OCI-LY3 (cell line): ENCODE measurements around the gene MSX2.

ENCODE experiments used
- H2AFZ ChIP-seq: fragments of 200-600, 300-600 bp; shearing (Covaris generic); 2 replicates; pipeline ENCODE4 v1.6.0; 2014; ENCODE audit warnings: antibody characterized with exemption, low read depth, low read length
- H3K27ac ChIP-seq: fragments of 200-600, 300-600 bp; sonication (generic); 2 replicates; pipeline ENCODE4 v1.5.1; 2014; ENCODE audit warnings: mild to moderate bottlenecking, low read length, moderate library complexity, mixed read lengths
- H3K27me3 ChIP-seq: fragments of 200-600, 300-600 bp; sonication (generic); 2 replicates; pipeline ENCODE4 v1.6.1; 2014; ENCODE audit warnings: low read depth, low read length, mixed read lengths
- H3K36me3 ChIP-seq: fragments of 200-600, 300-600 bp; sonication (generic); replicated peaks from 2 replicates; pipeline ENCODE3; 2014; ENCODE audit warnings: low read depth, low read length, mixed read lengths
- H3K4me1 ChIP-seq: fragments of 300-600, 200-600 bp; sonication (generic); 2 replicates; pipeline ENCODE4 v1.6.1; 2014; ENCODE audit warnings: low read length, mixed read lengths
- H3K4me2 ChIP-seq: fragments of 200-600, 300-600 bp; sonication (generic); 2 replicates; pipeline ENCODE4 v1.6.1; 2014; ENCODE audit warnings: low read length, mixed read lengths
- H3K4me3 ChIP-seq: fragments of 300-600, 200-600 bp; sonication (generic); 2 replicates; pipeline ENCODE4 v1.5.1; 2014; ENCODE audit warnings: antibody characterized with exemption, mild to moderate bottlenecking, low read length, moderate library complexity
- H3K79me2 ChIP-seq: fragments of 300-600, 200-600 bp; shearing (Covaris generic); 2 replicates; pipeline ENCODE4 v1.6.1; 2014; ENCODE audit warnings: mild to moderate bottlenecking, low read length, mixed read lengths
- H3K9ac ChIP-seq: fragments of 300-600, 200-600 bp; shearing (Covaris generic); 2 replicates; pipeline ENCODE4 v1.6.0; 2014; ENCODE audit warnings: mild to moderate bottlenecking, low read length, moderate library complexity
- H3K9me3 ChIP-seq: fragments of 200-600, 300-600 bp; shearing (Covaris generic); 2 replicates; pipeline ENCODE4 v1.6.1; 2014; ENCODE audit warnings: low read length, mixed read lengths; ENCODE audit not compliant: insufficient read depth
- H4K20me1 ChIP-seq: fragments of 200-600, 300-600 bp; sonication (generic); 2 replicates; pipeline ENCODE4 v1.6.1; 2016; ENCODE audit warnings: low read length, mixed read lengths; ENCODE audit not compliant: insufficient read depth
- EZH2phosphoT487 ChIP-seq: fragments of 200-600 bp; shearing (Covaris generic); IDR thresholded peaks from 2 replicates; pipeline ENCODE4 v1.6.1; 2018; ENCODE audit warnings: antibody characterized with exemption, mixed run types, low read depth
- TF ChIP-seq, protein P1 (sequence below): fragments of 200-600, 300-600 bp; sonication (generic); IDR thresholded peaks from 2 replicates; pipeline ENCODE4 v1.5.1; 2014; ENCODE audit warnings: antibody characterized with exemption, low read length, low read depth

Gene MSX2

DNA sequence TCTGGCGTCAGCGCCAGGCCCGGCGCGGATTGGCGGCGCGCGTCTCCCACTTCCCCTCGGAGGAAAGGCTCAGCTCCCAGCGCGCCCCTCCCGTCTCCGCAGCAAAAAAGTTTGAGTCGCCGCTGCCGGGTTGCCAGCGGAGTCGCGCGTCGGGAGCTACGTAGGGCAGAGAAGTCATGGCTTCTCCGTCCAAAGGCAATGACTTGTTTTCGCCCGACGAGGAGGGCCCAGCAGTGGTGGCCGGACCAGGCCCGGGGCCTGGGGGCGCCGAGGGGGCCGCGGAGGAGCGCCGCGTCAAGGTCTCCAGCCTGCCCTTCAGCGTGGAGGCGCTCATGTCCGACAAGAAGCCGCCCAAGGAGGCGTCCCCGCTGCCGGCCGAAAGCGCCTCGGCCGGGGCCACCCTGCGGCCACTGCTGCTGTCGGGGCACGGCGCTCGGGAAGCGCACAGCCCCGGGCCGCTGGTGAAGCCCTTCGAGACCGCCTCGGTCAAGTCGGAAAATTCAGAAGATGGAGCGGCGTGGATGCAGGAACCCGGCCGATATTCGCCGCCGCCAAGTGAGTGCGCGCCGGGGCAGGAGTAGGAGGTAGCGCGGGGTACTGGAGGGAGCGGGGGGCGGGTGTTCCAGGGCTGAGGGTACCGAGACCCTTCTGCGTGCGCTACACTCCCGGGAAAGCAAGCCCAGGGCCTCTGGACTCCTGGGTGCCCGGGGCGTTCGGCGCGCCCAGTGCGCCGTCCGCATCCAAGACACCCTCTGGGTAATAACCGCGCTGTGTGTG, at the start of gene MSX2:
Gene MSX2 (plus strand): TSS at position 99 of the 777 bp plus-strand sequence. CDS start 78 bp downstream, at position 177.
- Histone ChIP-seq H3K9me3 (no peaks in the 10 kb centered on the region), H3K4me2 (no peak within 1 kb of the TSS), H4K20me1 (no peaks in the 10 kb centered on the region), H3K9ac (no peak within 1 kb of the TSS), H3K4me3 (no peak within 1 kb of the TSS), H3K4me1 (no peaks in the 10 kb centered on the region), H3K27ac (no peak within 1 kb of the TSS), H3K79me2 (no peaks in the 10 kb centered on the region), H3K36me3 (no peaks in the 10 kb centered on the region), H3K27me3 (no peaks in the 10 kb centered on the region), H2AFZ (no peak within 1 kb of the TSS)
- TF ChIP-seq, protein P1, sequence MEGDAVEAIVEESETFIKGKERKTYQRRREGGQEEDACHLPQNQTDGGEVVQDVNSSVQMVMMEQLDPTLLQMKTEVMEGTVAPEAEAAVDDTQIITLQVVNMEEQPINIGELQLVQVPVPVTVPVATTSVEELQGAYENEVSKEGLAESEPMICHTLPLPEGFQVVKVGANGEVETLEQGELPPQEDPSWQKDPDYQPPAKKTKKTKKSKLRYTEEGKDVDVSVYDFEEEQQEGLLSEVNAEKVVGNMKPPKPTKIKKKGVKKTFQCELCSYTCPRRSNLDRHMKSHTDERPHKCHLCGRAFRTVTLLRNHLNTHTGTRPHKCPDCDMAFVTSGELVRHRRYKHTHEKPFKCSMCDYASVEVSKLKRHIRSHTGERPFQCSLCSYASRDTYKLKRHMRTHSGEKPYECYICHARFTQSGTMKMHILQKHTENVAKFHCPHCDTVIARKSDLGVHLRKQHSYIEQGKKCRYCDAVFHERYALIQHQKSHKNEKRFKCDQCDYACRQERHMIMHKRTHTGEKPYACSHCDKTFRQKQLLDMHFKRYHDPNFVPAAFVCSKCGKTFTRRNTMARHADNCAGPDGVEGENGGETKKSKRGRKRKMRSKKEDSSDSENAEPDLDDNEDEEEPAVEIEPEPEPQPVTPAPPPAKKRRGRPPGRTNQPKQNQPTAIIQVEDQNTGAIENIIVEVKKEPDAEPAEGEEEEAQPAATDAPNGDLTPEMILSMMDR: no peak
- no peak for TF ChIP-seq EZH2phosphoT487

DNA sequence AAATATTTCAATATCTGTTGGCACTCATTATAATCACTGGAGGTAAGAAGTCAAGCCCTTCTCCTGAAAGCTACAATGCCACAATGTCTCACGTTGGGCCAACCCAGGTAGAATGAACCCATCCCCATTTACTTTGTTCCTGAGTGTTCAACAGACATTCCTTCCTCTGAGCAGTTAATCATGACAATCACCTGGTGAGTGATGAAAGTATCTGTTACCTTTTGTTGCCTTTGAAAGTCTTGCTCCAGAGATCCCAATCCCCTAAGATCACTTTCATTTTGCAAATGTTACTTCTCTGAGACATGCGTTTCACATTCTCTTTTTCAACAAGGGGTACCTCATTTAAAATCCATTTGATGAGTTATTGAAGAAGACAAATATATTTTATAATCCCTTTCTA, 49.3 kb upstream of the MSX2 start:
- H3K36me3 ChIP-seq: no peaks in the 10 kb centered on the region
- no peaks in the 10 kb centered on the region for H3K79me2 ChIP-seq
- H4K20me1 ChIP-seq: no peaks in the 10 kb centered on the region
- no peak overlapping the region for H3K27ac ChIP-seq
- H3K27me3 ChIP-seq: no peaks in the 10 kb centered on the region
- H3K9ac ChIP-seq: no peak overlapping the region
- no peak overlapping the region for H3K4me2 ChIP-seq
- H3K9me3 ChIP-seq: no peaks in the 10 kb centered on the region
- no peak overlapping the region for H3K4me3 ChIP-seq
- no peaks in the 10 kb centered on the region for H3K4me1 ChIP-seq
- H2AFZ ChIP-seq: no peak overlapping the region
- TF ChIP-seq, protein P1: no peak
- no peak for TF ChIP-seq EZH2phosphoT487

DNA sequence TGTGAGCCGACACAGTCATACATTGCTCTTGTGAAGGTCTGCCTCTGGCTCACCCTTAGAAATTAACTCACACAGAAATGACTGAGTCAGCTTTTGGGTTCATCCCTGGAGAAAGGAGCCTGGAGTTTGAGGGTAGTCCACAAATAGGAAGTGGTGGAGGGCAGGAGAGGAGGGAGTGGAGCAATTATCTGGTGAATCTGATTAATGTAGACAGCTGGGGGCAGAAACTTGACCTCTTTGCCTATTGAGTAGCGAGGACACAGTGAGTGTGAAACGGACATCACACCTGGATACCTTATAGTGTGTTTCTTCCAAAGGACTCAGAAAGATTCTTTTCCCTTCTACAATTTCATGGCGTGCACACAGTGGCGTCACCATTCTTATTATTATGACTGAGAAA, 48.5 kb upstream of the MSX2 start:
- Histone ChIP-seq H3K4me1 (no peaks in the 10 kb centered on the region), H3K9ac (no peak overlapping the region), H3K4me3 (no peak overlapping the region), H3K9me3 (no peaks in the 10 kb centered on the region), H4K20me1 (no peaks in the 10 kb centered on the region), H3K36me3 (no peaks in the 10 kb centered on the region), H3K4me2 (no peak overlapping the region), H3K79me2 (no peaks in the 10 kb centered on the region), H2AFZ (no peak overlapping the region), H3K27ac (no peak overlapping the region), H3K27me3 (no peaks in the 10 kb centered on the region)
- TF ChIP-seq, protein P1: no peak
- no peak for TF ChIP-seq EZH2phosphoT487

DNA sequence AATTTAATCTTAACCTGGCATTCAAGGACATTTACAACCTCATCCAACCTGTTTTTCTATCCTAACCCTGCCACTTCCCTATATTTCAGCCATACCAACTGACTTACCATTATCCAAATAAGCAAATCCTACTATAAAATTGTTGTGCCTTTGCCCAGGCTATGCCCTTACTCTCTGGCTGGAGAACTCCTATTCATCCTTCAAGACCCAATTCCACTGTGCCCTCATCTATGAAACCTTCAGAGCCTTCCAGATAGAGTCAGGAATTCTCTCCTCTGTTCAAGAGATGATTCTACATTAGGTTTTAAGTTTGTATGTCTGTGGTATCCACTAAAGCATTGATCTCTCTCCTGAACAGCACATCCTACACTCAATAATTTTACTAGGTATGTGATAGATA, 46.3 kb upstream of the MSX2 start:
- Histone ChIP-seq H3K4me1 (no peaks in the 10 kb centered on the region), H3K79me2 (no peaks in the 10 kb centered on the region), H2AFZ (no peak overlapping the region), H3K9ac (no peak overlapping the region), H3K9me3 (no peaks in the 10 kb centered on the region), H3K27me3 (no peaks in the 10 kb centered on the region), H3K4me2 (no peak overlapping the region), H3K27ac (no peak overlapping the region), H4K20me1 (no peaks in the 10 kb centered on the region), H3K4me3 (no peak overlapping the region), H3K36me3 (no peaks in the 10 kb centered on the region)
- TF ChIP-seq EZH2phosphoT487: no peak
- TF ChIP-seq, protein P1: no peak
